SK-N-SH treated with all-trans-retinoic acid at 6 μM for 48 hours (cell line): Measurements from ENCODE around the gene HOXA6.

Experiments
- ATAC-seq: fragments of 200-7000 bp; cut with Tn5 transposase; 3 replicates; pipeline ENCODE4 v1.9.1; 2020; ENCODE audit warnings: mild to moderate bottlenecking, moderate library complexity
- ARNTL ChIP-seq: fragments of 450-650 bp; formaldehyde crosslinking; IDR thresholded peaks from 2 replicates; pipeline ENCODE4 v1.5.0; 2020; ENCODE audit warnings: low read depth, mild to moderate bottlenecking, moderate library complexity, borderline replicate concordance
- BACH2 ChIP-seq: fragments of 250-450 bp; sonication (Bioruptor Pico); IDR thresholded peaks from 2 replicates; pipeline ENCODE4 v1.9.0; 2021; ENCODE audit warnings: mild to moderate bottlenecking, borderline replicate concordance
- CSDC2 ChIP-seq: fragments of 250-450 bp; sonication (Bioruptor Pico); IDR thresholded peaks from 2 replicates; pipeline ENCODE4 v1.5.0; 2020; ENCODE audit warnings: mild to moderate bottlenecking, moderate library complexity
- ESRRG ChIP-seq: fragments of 250-450 bp; sonication (Bioruptor Pico); IDR thresholded peaks from 2 replicates; pipeline ENCODE4 v1.6.1; 2021; ENCODE audit warnings: mild to moderate bottlenecking
- GLIS3 ChIP-seq: fragments of 250-450 bp; sonication (Bioruptor Pico); IDR thresholded peaks from 2 replicates; pipeline ENCODE4 v1.5.0; 2020; ENCODE audit warnings: mild to moderate bottlenecking, moderate library complexity
- ISL1 ChIP-seq: fragments of 250-450 bp; sonication (Bioruptor Pico); IDR thresholded peaks from 2 replicates; pipeline ENCODE4 v2.1.2; 2022; ENCODE audit warnings: mild to moderate bottlenecking, moderate library complexity
- OSR1 ChIP-seq: fragments of 250-450 bp; sonication (Bioruptor Pico); IDR thresholded peaks from 2 replicates; pipeline ENCODE4 v1.8.0; 2022; ENCODE audit warnings: moderate library complexity, mild to moderate bottlenecking, inconsistent platforms
- PATZ1 ChIP-seq: fragments of 250-450 bp; sonication (Bioruptor Pico); IDR thresholded peaks from 2 replicates; pipeline ENCODE4 v1.8.0; 2020; ENCODE audit warnings: mild to moderate bottlenecking, moderate library complexity, borderline replicate concordance
- TOX ChIP-seq: fragments of 250-450 bp; sonication (Bioruptor Pico); IDR thresholded peaks from 2 replicates; pipeline ENCODE4 v1.8.0; 2021; ENCODE audit warnings: mild to moderate bottlenecking, moderate library complexity, borderline replicate concordance
- ZFP3 ChIP-seq: fragments of 250-450 bp; sonication (Bioruptor Pico); IDR thresholded peaks from 2 replicates; pipeline ENCODE4 v1.5.0; 2020; ENCODE audit warnings: mild to moderate bottlenecking, moderate library complexity
- ZFP30 ChIP-seq: fragments of 450-650 bp; formaldehyde crosslinking; IDR thresholded peaks from 2 replicates; pipeline ENCODE4 v1.5.0; 2022; ENCODE audit warnings: mild to moderate bottlenecking, moderate library complexity
- ZNF565 ChIP-seq: fragments of 450-650 bp; formaldehyde crosslinking; conservative IDR thresholded peaks from 2 replicates; pipeline ENCODE4 v1.5.0; 2020; ENCODE audit warnings: low read depth, mild to moderate bottlenecking, moderate library complexity
- ZNF70 ChIP-seq: fragments of 450-650 bp; formaldehyde crosslinking; IDR thresholded peaks from 2 replicates; pipeline ENCODE4 v1.5.0; 2020; ENCODE audit warnings: mild to moderate bottlenecking, moderate library complexity
- TF ChIP-seq, protein P1 (sequence below): fragments of 250-450 bp; sonication (Bioruptor Pico); IDR thresholded peaks from 2 replicates; pipeline ENCODE4 v1.5.1; 2020; ENCODE audit warnings: low read depth, mild to moderate bottlenecking, moderate library complexity
- TF ChIP-seq, protein P2 (sequence below): fragments of 250-450 bp; sonication (Bioruptor Pico); IDR thresholded peaks from 2 replicates; pipeline ENCODE4 v1.5.1; 2021; ENCODE audit warnings: mild to moderate bottlenecking, moderate library complexity
- TF ChIP-seq, protein P3 (sequence below): fragments of 250-450 bp; sonication (Bioruptor Pico); IDR thresholded peaks from 2 replicates; pipeline ENCODE4 v1.5.0; 2020; ENCODE audit warnings: mild to moderate bottlenecking, moderate library complexity
- TF ChIP-seq, protein P4 (sequence below): fragments of 250-450 bp; sonication (Bioruptor Pico); IDR thresholded peaks from 2 replicates; pipeline ENCODE4 v1.8.0; 2021; ENCODE audit warnings: low read depth, mild to moderate bottlenecking, moderate library complexity, borderline replicate concordance

Gene HOXA6

DNA sequence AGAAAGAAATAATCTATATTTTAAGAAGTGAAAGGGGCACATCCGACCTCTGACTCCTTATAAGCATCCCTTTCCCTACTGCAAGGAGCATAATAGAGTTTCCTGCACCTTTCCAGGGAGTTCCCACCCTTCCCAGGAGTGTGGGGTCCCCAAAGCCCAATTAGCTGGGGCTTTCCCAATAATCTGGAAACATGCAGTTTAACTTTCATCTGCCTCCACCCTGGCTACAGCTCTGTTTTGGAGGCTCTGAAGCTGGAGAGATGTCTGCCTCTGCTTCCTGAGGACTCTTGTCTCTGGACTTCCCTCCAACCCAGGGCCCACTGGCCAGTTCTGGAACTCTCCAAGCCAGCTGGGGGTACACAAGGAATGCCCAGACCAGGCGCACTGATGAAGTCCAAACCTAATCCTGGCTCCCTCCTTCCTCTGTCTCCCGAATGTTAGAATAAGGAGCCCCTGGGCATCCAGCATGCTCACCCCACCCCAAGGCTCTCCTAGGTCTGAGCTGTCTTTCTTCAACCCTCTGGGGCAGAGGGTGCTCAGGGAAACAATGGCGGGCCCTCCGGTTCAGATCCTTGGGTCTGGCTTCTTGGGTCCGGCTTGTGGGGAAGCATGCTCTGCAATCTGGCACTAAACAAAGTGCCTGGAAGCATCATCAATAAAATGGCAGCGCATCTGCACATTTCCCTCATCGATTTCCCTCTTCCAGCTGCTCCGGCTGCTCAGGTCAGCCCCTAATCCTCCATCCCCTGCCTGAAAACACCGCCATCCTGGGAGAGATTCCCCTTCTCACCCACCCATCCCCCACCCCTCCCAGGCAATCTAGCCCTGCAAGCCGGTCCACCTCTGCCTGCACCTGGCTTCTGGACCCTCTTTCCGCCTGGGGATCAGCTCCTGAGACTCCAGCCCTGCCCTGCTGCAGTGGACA is 30.4 kb downstream of the HOXA6 start (continued):
- TF ChIP-seq, protein P1, sequence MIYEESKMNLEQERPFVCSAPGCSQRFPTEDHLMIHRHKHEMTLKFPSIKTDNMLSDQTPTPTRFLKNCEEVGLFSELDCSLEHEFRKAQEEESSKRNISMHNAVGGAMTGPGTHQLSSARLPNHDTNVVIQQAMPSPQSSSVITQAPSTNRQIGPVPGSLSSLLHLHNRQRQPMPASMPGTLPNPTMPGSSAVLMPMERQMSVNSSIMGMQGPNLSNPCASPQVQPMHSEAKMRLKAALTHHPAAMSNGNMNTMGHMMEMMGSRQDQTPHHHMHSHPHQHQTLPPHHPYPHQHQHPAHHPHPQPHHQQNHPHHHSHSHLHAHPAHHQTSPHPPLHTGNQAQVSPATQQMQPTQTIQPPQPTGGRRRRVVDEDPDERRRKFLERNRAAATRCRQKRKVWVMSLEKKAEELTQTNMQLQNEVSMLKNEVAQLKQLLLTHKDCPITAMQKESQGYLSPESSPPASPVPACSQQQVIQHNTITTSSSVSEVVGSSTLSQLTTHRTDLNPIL (CRISPR knock-in tag) = no peak
- TF ChIP-seq, protein P2, sequence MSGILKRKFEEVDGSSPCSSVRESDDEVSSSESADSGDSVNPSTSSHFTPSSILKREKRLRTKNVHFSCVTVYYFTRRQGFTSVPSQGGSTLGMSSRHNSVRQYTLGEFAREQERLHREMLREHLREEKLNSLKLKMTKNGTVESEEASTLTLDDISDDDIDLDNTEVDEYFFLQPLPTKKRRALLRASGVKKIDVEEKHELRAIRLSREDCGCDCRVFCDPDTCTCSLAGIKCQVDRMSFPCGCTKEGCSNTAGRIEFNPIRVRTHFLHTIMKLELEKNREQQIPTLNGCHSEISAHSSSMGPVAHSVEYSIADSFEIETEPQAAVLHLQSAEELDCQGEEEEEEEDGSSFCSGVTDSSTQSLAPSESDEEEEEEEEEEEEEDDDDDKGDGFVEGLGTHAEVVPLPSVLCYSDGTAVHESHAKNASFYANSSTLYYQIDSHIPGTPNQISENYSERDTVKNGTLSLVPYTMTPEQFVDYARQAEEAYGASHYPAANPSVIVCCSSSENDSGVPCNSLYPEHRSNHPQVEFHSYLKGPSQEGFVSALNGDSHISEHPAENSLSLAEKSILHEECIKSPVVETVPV (CRISPR knock-in tag) = no peak
- TF ChIP-seq OSR1 (CRISPR knock-in tag) = no peak

DNA sequence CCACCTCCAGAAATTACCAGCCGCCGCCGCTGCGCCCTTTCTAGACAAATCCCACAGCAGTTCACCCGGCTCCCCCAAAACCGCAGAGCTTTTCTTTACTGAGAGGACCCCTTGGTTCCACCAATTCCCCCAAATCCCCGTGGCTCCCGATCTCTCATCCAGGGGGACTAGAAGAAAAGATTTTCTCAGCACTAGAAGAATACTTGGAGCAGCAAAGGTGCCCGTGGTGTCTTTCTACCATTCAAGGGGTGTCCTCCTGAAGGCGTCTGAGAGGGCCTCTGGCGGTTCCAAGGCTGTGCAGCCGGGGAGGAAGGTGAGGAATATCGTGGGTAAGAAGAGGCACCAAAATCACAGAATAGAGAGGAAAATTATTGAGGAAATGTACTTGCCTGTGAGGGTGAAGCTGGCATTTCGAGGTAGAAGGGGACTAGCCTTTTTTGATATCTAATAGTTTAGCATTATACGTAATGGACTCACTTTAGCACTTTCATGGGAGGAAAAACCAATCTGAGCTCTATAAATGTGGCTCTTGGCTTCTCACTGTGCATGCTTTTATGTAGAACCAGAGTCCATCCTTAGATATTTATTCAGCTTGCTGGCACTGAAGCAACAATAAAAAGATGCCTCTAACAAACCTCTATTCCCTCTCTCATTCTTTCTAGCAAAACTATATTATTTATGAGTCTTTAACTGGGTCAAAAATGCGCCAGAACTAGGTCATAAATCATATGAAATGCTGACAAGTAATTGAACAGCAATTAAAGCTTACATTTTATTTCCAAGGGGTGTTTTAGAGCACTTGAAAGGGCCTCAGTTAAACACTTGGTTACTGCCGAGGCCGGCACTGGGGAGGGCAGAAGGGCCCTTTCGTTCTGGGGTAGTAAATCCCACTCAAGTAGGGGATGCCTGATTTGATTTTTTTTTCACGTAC is 31.3 kb downstream of the HOXA6 start:
- TF ChIP-seq ZNF70 (CRISPR knock-in tag) = no peak
- TF ChIP-seq TOX (CRISPR knock-in tag) = no peak
- TF ChIP-seq GLIS3 (CRISPR knock-in tag) = no peak
- no peak for TF ChIP-seq ESRRG (CRISPR knock-in tag)
- TF ChIP-seq OSR1 (CRISPR knock-in tag) = no peak
- no peak for TF ChIP-seq ARNTL (CRISPR knock-in tag)

GRCh38 chr7:27115221-27116026 is 32.1 kb downstream of the HOXA6 start:
- TF ChIP-seq ZFP30 (CRISPR knock-in tag) (no peak), PATZ1 (CRISPR knock-in tag) (no peak), ISL1 (CRISPR knock-in tag) (no peak), ZNF565 (CRISPR knock-in tag) (no peak), BACH2 (no peak), TOX (CRISPR knock-in tag) (no peak), ZNF70 (CRISPR knock-in tag) (no peak), GLIS3 (CRISPR knock-in tag) (no peak), ZFP3 (no peak), CSDC2 (CRISPR knock-in tag) (no peak), ARNTL (CRISPR knock-in tag) (no peak)
- TF ChIP-seq, protein P1 (CRISPR knock-in tag) = no peak
- TF ChIP-seq, protein P3, sequence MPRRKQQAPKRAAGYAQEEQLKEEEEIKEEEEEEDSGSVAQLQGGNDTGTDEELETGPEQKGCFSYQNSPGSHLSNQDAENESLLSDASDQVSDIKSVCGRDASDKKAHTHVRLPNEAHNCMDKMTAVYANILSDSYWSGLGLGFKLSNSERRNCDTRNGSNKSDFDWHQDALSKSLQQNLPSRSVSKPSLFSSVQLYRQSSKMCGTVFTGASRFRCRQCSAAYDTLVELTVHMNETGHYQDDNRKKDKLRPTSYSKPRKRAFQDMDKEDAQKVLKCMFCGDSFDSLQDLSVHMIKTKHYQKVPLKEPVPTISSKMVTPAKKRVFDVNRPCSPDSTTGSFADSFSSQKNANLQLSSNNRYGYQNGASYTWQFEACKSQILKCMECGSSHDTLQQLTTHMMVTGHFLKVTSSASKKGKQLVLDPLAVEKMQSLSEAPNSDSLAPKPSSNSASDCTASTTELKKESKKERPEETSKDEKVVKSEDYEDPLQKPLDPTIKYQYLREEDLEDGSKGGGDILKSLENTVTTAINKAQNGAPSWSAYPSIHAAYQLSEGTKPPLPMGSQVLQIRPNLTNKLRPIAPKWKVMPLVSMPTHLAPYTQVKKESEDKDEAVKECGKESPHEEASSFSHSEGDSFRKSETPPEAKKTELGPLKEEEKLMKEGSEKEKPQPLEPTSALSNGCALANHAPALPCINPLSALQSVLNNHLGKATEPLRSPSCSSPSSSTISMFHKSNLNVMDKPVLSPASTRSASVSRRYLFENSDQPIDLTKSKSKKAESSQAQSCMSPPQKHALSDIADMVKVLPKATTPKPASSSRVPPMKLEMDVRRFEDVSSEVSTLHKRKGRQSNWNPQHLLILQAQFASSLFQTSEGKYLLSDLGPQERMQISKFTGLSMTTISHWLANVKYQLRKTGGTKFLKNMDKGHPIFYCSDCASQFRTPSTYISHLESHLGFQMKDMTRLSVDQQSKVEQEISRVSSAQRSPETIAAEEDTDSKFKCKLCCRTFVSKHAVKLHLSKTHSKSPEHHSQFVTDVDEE (CRISPR knock-in tag) = no peak
- TF ChIP-seq, protein P4, sequence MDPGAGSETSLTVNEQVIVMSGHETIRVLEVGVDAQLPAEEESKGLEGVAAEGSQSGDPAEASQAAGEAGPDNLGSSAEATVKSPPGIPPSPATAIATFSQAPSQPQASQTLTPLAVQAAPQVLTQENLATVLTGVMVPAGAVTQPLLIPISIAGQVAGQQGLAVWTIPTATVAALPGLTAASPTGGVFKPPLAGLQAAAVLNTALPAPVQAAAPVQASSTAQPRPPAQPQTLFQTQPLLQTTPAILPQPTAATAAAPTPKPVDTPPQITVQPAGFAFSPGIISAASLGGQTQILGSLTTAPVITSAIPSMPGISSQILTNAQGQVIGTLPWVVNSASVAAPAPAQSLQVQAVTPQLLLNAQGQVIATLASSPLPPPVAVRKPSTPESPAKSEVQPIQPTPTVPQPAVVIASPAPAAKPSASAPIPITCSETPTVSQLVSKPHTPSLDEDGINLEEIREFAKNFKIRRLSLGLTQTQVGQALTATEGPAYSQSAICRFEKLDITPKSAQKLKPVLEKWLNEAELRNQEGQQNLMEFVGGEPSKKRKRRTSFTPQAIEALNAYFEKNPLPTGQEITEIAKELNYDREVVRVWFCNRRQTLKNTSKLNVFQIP (CRISPR knock-in tag) = no peak
- peak; percentile 23; the same call in 2 of the 3 replicates for ATAC-seq

More for the DNA sequence above, 31.3 kb downstream of the HOXA6 start:
- no peak for ATAC-seq
